ENCODE measurements around the gene PRKCI.

The PRKCI gene

DNA sequence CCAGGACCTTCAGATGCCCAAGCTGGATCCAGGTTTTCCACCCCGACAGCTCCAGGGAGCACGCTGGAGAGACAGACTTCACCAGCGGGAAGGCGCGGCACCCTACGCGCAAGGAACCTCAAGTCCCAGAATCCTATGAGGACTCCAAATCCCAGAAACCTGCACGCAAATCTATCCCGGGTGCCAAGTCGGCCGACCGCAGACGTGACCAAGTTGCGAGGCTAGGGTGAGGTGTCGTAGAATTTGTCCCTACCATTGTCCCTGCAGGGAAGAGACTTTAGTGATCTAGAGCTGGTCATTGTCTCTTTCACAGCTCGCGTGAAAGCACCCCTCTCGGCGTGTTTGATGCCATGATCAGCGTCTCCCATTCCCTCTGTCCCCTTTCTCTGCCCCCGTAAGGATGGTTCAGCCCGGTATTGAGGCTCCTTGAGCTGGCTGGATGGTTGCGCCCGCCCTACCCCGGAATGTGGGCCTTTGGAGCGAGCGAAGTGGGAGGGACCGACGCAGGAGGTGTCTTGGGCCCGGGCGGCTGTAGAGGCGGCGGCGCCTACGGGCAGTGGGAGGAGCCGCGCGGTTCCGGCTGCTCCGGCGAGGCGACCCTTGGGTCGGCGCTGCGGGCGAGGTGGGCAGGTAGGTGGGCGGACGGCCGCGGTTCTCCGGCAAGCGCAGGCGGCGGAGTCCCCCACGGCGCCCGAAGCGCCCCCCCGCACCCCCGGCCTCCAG, at the start of gene PRKCI:
PRKCI (plus strand) TSS at position 501 of the 723 bp plus-strand sequence. CDS start 246 bp downstream, outside the sequence.
- DNase-seq (ENCODE audit: low spot score): peak; percentile 93
- no peak for TF ChIP-seq CTCF (IDR thresholded peaks at IDR 0.05; ENCODE audit: borderline replicate concordance, control extremely low read depth, extremely low read depth, insufficient read depth, missing control alignments)
- in situ Hi-C loops (cut with MboI; ENCODE audit: low sequenced_read_pairs, unreplicated experiment): no loop called here

GRCh38 chr3:170178651-170179050, 43.6 kb upstream of the PRKCI start:
- TF ChIP-seq CTCF (IDR thresholded peaks at IDR 0.05; ENCODE audit: borderline replicate concordance, control extremely low read depth, extremely low read depth, insufficient read depth, missing control alignments): no peak
- DNase-seq (ENCODE audit: low spot score): peak; percentile 42
- in situ Hi-C loops (cut with MboI; ENCODE audit: low sequenced_read_pairs, unreplicated experiment): loop anchor here (25.0 kb wide), 1 partner anchor 634 kb away; no protein-coding TSS in a partner anchor

GRCh38 chr3:170179432-170179831, 42.8 kb upstream of the PRKCI start:
- DNase-seq (ENCODE audit: low spot score): no peak
- in situ Hi-C loops (cut with MboI; ENCODE audit: low sequenced_read_pairs, unreplicated experiment): loop anchor here (25.0 kb wide), 1 partner anchor 633 kb away; no protein-coding TSS in a partner anchor
- TF ChIP-seq CTCF (IDR thresholded peaks at IDR 0.05; ENCODE audit: borderline replicate concordance, control extremely low read depth, extremely low read depth, insufficient read depth, missing control alignments): no peak

GRCh38 chr3:170180079-170180907, 41.9 kb upstream of the PRKCI start:
- peak; percentile 45 for DNase-seq (ENCODE audit: low spot score)
- in situ Hi-C loops (cut with MboI; ENCODE audit: low sequenced_read_pairs, unreplicated experiment): loop anchor here (25.0 kb wide), 1 partner anchor 632 kb away; no protein-coding TSS in a partner anchor
- no peak for TF ChIP-seq CTCF (IDR thresholded peaks at IDR 0.05; ENCODE audit: borderline replicate concordance, control extremely low read depth, extremely low read depth, insufficient read depth, missing control alignments)

DNA sequence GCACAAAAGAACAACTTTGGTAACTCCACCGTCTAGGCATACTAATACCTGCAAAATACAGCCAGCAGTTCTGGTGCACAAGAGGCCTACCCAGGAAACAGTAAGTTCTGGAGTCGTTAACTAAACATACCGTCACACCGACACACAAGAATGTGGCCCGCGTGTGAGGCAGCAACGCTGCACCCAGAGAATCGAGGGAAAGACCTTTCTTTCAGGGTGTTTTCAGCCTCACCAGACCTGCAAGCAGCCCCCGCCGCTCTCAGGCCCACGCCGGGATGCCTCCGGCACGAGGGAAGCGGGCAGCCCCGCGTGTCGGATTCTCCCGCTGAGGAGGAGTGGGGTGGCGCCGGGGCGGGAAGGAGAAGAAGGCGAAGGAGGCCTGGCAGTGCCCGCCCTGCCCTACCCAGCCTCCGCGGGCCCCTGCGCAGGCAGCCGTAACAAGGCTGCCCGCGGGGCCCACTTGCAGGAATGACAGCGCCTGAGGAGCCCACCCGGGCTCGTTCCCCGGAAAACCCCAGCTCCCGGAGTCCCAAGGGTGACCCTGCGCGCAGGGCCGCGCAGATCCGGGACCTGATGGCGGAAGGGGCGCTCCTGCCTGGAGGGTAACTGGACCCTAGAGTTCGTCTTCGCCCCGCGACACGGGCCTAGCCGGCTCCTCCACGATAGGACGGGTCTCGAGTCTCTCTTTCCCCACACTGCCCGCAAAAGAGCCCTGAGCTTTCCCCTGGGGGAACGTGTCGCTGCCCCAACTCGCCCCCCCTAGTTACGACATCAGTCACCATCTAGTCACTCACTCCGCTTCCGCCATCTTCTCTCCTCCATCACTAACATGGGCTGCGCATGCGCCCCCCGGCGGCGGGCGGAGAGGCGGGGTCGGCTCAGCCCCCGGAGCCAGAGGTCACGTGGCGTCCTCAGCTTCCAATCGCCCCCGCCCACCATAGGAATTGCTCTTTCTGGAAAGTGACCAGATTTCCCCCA, 41.0 kb upstream of the PRKCI start, which contains the start of gene PHC3:
PHC3 (minus strand) TSS at position 826 of the 978 bp plus-strand sequence; CDS start at position 808, 18 bp downstream.
- in situ Hi-C loops (cut with MboI; ENCODE audit: low sequenced_read_pairs, unreplicated experiment): loop anchor here (25.0 kb wide), 1 partner anchor 631 kb away; no protein-coding TSS in a partner anchor
- TF ChIP-seq CTCF (IDR thresholded peaks at IDR 0.05; ENCODE audit: borderline replicate concordance, control extremely low read depth, extremely low read depth, insufficient read depth, missing control alignments): no peak
- peak; percentile 98 for DNase-seq (ENCODE audit: low spot score)
